Islet of Langerhans (tissue), 1 donor: ENCODE data around the gene MCUR1.
"Not testable (repeated sequence)": the region's sequence is repeated elsewhere in the genome, so short reads cannot be mapped to it uniquely, and the experiment has no call there.

Experiments used
- FAIRE-seq: peaks from one replicate; lab custom pipeline; 2011; peaks lifted over from hg19 to GRCh38; lab: Jason Lieb, UNC

MCUR1 gene

DNA sequence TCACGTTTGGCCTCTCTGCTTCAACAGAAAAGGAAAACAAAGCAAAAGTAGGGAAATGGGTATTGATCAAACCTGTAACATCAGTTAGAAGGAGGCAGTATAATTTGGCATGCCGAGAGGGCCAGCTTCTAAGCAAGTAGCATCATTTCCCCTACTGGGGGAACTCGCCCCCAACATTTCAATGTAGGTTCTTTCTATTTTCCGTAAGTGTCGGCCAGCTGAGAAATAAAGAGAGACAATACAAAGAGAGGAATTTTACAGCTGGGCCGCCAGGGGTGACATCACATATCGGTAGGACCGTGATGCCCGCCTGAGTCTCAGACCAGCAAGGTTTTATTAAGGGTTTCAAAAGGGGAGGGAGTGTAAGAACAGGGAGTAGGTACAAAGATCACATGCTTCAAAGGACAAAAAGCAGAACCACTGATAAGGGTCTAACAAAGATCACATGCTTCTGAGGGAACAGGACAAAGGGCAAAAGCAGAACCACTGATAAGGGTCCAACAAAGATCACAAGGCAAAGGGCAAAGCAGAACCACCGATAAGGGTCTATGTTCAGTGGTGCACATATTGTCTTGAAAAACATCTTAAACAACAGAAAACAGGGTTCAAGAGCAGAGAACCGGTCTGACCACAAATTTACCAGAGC lies 14.4 kb upstream of the MCUR1 start:
- FAIRE-seq, result not testable (repeated sequence)

DNA sequence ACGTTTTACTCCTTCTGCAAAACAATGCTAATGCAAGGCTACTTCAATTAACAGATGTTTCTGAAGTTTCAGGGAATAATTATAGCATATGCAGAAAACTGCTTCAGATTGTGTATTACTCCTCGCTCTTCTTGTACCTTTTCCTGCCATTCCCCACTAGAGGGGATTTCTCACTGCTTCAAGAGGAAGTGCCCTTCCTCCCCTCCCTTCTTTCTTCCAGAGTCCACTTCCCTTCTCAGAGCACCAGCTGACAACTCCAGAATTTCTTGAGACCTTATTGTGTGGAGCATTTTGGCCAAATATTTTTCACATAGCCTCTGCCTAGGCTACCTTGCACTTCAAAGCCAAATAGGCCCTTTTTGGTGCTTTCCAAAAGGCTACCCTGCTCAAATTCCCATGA lies 12.7 kb upstream of the MCUR1 start:
- FAIRE-seq, result no peak

DNA sequence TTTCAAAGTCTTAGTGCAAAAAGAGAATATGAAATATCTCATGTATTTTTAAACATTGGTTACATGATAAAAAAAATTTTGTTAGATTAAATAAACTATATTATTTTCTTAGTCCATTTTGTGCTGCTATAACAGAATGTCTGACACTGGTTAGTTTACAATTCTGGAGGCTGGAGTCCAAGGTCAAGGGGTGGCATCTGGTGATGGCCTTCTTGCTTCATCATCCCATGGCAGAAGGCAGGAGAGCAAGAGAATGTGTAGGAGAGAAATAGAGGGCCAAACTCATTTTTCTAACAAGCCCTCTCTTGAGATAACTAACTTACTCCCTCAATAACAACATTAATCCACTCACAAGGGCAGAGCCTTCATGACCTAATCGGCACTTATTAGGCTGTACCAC lies 11.5 kb upstream of the MCUR1 start:
- FAIRE-seq, result no peak

DNA sequence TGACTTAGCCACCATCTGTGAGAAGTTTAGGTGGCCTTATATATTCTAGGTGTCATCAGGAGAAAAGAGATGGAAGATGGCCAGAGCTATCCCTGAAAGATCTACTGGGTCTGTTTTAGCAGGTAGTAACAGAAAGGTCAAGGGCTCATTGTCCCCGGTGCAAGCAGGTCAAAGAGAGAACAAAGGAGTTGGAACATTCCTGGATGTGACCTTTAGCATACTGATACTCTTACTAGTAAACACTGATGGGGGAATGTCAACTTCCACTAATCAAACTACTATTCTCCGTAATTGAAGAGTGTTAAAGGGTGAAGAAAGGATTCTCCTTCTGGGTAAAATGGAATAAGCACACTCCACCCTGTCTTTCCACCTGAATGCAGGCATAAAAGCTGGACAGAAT lies 4.0 kb upstream of the MCUR1 start:
- FAIRE-seq, result no peak

DNA sequence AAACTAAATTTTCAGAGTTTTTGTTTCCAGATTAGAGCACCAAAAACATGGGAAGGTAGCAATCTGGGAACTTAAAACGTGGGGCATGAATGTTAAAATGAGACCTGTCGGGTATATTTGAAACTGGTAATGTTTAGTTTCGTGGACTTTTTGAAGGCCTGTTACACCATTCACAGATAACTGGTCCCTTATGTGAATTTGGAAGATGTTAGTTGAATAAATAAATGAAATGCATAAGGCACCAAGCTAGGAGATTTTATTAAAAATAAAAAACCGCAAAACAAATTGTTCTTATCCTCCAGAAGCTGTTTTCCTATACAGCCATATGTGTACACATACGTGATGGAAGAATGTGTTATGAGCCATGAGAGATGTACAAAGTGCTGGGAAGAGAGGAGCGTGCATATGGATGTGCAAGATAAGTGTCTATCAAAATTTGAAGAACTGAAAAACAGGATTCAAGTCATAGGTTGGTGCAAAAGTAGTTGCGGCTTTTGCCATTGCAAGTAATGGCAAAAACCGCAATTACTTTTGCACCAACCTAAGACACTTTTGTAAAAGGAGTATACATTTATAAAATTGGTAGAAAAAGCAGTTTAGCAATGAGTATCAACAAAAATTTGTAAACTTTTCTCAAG lies 700 bp upstream of the MCUR1 start:
- no peak for FAIRE-seq

DNA sequence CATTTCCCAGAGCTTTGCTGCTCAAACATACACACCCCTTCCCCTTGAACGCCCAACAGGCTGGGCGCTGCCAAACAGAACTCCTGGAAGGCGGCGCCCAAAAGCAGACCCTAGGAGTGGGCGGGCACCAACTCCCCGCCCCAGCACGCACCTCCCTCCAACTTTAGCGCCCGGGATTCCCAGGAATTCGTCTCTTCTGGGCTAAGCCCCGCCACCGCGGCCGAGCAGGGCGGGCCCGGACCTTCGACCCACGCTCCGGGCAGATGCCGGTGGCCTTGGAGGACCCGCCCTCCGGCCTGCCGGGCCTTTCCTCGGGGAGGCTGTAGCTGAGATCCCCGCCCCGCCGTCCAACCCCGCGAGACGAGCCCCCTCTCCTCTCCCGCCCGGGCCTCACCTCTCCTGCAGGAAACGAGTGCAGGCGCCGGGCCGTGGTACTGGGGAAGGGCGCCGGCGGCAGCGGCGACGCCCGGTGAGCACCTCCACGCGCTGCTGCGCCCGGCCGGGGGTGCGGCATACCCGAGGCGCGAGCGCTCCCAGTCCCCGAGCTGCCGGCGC lies 659 bp downstream of the MCUR1 start:
- no peak for FAIRE-seq

DNA sequence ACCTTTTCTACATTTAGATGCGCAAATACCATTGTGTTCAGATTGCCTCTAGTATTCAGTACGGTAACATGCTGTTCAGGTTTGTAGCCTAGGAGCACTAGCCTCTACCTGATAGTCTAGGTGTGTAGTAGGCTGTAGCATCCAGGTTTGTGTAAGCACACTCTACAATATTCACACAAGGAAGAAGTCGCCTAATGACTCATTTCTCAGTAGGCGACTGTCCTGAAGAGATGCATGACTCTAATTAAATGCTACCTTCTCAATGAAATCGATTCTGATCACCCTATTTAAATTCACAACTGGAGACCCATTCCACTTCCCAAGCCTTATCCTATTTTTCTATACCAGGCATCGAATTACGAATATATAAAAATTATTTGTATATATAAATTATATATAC lies 1.3 kb downstream of the MCUR1 start:
- FAIRE-seq, result no peak

DNA sequence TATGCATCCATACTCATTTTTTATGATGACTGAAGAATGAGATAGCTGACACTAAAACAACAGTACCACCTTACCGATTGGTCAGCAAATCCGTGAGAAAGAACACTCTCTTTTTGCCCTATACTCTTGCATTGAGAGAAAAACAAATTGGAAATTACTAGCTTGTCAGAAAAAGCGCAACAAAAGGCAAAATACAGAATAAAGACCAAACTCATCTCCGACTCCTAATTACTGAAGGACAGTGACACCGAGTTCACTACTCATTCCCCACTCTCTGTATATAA lies 2.1 kb downstream of the MCUR1 start:
- no peak for FAIRE-seq

DNA sequence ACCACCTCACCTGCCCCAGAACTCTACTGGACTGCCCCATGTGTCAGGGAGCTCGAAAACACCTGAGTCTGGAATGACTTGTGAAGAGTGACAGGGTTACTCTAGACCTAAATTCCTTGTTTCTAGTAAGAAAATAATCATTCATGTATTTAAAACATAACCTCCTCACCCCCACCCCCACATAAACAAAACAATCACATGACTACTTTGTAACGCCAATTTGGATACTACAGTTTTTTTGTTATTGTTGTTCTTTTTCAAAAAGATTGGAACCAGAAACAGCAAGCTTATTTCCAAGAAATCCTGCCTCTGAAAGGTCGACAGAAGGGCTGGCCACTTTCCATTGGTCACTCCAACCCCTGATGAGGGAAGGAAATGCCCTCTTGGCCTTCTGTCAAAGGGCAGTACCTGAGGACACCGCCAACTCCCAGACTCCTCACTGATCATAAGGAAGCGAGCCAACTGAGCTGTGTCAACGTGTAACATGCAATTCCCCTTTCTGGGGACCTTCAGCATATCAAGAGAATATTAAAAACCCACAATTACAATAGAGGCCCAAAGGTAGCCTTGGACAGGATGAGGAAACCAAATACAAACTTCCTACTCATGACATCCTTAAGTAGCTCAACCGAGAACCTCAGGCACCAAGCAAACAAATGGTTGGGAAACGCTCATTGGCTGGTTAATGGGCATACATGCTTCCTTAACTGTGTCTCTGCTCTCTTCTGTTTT lies 2.6 kb downstream of the MCUR1 start:
- FAIRE-seq, result no peak

DNA sequence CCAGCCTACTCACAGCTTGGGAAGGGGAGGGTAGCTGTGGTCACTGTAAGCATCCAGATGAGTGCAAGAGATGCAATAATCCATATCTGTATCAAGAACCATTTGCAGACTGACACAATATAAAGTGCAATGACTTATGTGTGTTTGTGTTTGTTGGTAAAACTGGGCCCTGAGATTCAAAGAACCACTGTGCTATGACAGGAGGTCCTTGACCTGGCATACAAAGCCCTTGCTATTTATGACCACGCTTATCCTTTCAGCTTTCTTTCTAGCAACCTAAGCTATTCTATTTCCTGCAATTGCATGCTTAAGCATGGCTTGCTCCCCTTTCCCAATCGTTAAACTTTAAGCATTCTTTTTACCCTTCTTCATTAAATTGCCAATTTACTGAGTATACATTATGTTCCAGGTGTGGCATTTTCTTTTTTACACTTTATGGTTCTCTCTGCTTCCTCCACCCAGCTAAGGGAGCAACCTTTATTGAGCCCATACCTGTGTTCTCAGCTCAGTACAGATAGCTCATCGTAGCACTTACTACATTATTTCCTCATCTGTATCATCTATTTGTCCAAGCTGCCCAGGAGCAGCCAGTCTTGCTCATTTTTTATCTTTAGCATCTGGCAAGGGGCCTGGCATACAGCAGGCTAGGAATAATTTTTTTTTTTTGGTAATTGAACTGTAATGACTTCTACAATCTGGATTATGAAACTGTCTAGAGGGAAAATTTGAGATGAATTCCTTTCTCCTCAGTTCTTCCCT lies 3.5 kb downstream of the MCUR1 start:
- FAIRE-seq, result no peak

DNA sequence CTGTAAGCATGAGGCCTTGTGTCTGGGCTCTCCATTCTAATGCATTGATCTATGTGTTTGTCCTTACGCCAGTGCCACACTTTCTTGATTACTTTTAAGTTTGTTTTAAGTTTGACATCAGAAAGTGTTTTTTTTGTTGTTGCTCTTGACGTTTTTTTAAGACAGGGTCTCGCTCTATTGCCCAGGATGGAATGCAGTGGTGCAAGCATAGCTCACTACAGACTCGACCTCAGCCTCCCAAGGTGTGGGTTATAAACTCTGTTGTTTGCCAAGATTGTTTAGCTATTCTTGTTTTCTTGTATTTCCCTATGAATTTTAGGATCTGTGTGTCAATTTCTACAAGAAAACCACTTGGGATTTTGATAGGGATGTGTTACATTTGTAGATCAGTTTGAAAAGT lies 5.6 kb downstream of the MCUR1 start:
- FAIRE-seq, result no peak

DNA sequence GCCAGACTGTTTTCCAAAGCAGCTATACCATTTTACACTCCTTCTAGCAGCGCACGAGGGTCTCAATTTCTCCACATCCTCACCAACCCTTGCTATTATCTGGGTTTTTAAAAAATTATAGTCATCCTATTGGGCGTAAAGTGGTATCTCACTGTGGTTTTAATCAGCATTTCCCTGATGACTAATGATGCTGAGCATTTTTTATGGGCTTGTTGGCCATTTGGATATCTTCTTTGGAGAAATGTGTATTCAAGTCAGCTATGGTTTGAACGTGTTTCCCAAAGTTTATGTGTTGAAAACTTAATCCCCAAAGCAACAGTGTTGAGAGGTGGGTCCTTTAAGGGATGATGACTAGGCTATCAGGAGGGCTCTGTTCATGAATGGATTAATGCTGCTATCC lies 6.7 kb downstream of the MCUR1 start:
- FAIRE-seq, result no peak

DNA sequence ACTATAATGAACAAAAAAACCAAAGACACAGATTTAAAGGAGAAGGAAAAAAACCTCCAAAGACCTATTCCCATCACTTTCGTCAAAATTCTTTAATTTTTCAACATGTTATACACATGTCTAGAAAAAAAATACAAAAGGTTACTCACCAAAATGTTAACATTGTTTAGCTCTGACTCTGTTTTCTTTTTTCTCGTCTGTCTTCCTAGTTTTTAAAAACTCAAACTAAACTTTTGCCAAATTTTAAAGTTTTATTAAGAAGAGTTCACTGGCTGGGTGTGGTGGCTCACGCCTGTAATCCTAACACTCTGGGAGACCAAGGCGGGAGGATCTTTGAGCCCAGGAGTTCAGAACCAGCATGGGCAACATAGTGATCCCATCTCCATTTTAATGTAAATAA lies 10.8 kb downstream of the MCUR1 start:
- no peak for FAIRE-seq

DNA sequence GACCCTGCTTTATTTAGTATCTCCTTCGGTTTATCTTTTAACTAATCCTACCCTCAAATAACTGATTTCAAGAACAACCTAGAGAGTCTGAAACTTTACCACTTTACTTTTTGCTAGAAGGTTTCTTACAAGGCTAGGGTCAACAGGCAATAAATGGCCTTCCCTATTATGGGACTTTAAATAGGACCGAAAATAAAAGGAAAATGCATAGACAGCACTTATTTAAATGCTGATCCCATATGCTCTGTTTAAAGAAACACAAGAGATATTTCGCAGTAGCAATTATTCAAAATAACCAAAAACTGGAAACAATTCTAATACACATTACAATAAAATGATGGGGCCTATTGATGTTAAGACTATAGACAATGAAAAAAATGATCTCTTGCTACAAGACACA lies 13.7 kb downstream of the MCUR1 start:
- no peak for FAIRE-seq

DNA sequence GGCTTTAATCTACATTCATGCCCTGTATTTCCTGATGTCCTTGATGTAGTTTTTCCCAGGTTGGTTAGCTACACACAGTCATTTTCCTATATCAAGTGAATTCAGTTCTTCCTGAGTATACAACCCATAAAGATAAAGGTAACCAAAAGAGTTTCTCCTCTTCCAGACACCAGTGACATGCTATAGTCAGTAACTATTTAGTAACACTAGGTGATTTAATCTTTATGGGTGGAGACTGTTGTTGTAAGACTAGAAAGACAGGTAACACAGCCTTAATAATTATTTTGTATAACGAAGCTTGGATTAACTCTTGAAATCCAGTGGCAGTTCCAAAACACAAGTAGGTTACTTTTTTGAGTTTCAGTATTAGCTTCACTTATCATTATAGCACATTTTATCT lies 17.6 kb downstream of the MCUR1 start:
- FAIRE-seq, result no peak

DNA sequence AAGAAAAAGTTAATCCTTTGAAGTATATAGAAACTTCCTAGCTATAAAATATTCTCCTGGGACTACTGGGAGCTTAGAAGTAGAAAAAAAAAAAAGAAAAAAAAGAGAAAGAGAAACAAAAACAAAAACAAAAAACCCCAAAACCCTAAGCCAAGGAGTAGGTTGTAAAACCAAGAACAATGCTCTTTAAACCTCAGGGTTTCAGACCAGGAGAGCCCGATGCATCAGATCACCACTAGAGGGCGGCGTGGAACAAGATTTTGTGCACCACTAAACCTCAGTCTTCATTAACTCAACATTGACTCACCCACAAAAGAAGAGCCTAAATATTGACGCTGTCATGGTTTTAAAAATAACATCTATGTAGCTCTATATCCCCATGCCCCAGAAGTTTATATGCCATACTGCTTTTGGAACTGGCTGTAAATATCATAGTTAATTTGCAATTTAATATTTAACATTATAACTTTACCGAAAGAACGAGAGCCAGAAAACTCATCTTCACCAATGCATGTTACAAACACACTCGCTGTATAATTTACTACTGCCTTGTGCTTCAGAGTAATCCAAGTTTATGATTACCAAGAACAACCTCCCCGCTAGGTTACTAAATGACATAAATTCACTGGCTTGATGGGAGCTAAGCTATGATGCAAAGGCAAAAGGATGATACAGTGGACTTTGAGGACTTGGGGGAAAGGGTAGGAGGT lies 19.2 kb downstream of the MCUR1 start:
- FAIRE-seq, result peak; percentile 99

DNA sequence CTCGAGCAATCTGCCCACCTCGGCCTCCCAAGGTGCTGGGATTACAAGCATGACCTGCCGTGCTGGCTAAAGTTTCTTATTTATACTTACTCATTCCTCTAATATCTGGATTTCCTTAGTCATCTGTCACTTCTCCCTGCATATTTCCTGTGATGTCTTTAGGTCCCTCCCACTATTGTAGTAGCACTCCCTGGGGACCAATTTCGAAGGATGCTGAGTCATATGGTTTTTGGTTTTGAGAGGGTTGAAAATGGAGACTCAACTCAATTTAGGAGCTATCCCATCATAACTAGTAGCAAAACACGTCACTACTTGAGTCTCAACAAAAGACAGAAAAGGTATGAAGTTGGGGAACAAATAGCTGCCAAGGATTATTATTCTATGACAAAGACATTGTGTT lies 20.2 kb downstream of the MCUR1 start:
- FAIRE-seq, result no peak

DNA sequence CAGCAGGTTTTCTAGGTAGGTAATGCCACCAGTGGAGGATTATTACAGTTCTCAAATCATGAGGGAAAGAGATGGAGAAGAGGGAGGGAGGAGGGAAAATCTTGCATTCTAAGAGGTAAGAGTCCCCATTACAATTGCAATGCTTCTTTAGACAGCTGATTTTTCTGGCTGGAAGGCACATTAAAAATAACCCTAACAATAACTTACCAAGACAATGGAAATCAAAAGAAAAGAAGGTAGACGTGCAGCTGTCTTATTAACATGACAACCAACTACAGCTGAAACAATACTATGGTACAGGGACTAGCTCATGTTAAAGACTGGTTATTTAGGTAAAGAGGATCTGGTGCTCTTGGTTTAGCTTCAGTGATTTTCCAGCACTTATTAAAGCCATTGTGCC lies 24.6 kb downstream of the MCUR1 start:
- FAIRE-seq, result no peak

DNA sequence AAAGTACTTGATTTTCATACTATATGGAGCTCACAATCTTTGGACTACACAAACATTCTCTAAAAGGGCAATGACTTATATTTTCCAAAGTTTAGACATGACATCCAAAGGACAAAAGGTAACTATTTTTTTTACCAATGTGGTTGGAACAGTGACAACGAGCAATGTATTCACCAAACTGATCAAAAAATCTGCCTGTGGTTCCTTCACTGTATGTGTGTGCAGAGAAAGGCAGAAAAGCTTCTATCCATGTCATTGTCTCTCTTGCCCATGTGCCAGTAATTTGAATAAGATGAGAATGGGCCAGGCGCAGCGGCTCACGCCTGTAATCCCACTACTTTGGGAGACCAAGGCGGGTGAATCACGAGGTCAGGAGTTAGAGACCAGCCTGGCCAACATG lies 25.5 kb downstream of the MCUR1 start:
- no peak for FAIRE-seq

DNA sequence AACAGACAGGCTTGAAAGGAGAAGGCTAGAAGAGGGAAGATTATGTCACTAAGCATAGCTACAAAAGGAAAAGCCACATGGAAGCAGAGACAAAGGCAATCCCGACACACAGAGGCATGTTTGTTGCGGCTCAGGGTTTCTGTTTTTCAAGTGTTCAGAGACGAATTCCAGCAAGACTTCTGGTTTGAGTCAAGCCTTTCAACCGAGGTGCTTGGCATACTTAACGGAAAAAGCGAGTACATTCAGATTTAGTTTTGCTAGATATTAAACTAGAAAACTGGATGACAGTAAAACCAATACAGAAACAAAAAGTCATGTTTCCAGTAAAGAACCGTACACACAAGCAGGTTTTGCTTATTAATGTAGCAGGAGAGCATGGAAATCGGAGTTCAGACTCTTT lies 27.2 kb downstream of the MCUR1 start:
- FAIRE-seq, result no peak

DNA sequence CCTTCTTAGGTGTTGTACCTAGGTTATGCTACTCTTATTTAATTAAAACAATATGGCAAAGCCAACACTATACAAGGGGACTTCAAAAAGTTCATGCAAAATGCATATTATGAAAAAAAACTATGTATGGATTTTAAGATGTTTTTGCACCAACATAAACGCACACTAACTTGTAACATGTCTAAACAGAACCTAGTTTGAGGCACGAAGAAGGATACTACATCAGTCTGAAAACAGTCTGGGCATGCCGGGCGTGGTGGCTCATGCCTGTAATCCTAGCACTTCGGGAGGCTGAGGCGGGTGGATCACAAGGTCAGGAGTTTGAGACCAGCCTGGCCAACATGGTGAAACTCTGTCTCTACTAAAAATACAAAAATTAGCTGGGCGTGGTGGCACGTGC lies 34.2 kb downstream of the MCUR1 start:
- not testable (repeated sequence) for FAIRE-seq

DNA sequence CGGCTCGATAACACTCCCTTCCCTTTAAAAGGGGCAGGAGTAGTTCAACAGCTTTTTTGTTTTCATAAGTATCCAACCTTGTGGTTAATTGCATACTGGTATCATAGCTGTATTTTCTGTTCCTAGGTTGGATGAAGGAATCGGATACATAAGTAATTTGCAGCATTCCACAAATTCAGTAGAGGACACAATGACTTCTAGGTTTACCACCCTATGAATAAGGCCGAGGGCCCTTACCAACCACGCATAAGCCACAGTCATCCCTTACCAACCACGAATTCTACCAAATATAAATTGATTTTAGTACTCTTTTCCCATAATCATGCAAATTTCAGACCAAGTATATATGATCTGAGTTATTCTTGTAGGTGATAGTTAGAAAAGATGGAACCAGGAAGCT lies 36.3 kb downstream of the MCUR1 start:
- FAIRE-seq, result no peak
